NCI-H345 treated with DMSO at 0.1 percent for 48 hours (cell line): ENCODE measurements around the gene LRRC37A2.
"Not testable (repeated sequence)": the region's sequence is repeated elsewhere in the genome, so short reads cannot be mapped to it uniquely, and the experiment has no call there.

Source experiments
- DNase-seq: peaks from one replicate; lab custom pipeline; 2025; ENCODE audit not compliant: unreplicated experiment; lab: John Stamatoyannopoulos, UW

LRRC37A2 gene

DNA sequence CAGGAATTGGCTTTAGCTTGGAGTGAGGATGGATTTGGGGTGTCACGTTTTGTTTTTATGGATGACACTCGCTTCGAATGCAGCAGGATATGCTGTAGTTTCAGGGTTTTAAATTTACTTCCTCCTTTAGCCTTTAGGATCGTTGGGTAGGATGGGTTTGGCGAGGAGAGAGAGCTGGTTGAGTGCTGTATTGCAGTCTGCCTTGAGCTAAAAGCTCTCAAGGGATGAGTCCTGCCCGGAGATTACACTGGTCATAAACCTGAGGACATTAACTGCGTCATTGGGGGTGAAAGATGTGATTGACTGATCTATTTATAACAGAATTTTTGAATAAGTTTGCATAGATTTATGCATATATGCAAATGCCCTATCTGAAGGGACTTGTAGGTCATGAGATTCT lies 79.1 kb downstream of the LRRC37A2 start:
- not testable (repeated sequence) for DNase-seq

GRCh38 chr17:46598344-46598931 lies 86.2 kb downstream of the LRRC37A2 start:
- not testable (repeated sequence) for DNase-seq

DNA sequence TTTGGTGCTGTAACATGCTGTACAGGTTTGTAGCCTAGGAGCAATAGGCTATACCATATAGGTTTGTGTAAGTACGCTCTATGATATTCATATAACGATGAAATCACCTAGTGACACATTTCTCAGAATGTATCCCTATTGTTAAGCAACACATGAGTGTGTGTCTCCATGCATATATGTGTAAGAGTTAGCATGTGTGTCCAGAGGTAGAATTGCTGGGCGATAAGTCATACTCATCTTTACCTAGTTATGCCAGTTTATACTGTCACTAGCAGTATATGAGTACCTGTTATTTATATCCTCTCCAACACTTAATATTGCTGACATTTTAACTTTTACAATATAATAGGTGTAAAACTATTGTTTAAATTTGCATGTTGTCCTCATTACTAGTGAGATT lies 88.5 kb downstream of the LRRC37A2 start:
- not testable (repeated sequence) for DNase-seq

- not testable (repeated sequence) for DNase-seq
Measured at GRCh38 chr17:46603125-46603524, 90.9 kb downstream of the LRRC37A2 start.
